T-cell (primary cell): Measurements from ENCODE around the gene CTXN1. TPM values are rescaled to one million over a fixed set of nuclear protein-coding genes. Genes with fewer than 3 reads are reported as not detected.

Source experiments
- ATAC-seq, 4 experiments: fragments of 200-7000 bp in 3 of 4; fragments of 150-1000 bp in 1 of 4; cut with Tn5 transposase; replicated peaks in 1 of 4; 1 replicate in 3 of 4; 2 replicates in 1 of 4; pipeline ENCODE4 v1.10.0; 2021; ENCODE audit warnings: moderate library complexity in 3 of 4, mild to moderate bottlenecking in 2 of 4, moderate number of reproducible peaks in 1 of 4
- CTCF ChIA-PET, 2 donors: fragments of 300-600 bp; sonication (Branson Sonifier 250); formaldehyde crosslinking; loops; one replicate each; lab custom pipeline; 2022; ENCODE audit warnings: antibody characterized with exemption in 2 of 2; lab: Charles Lee
- POLR2A ChIA-PET, 2 donors: fragments of 300-600 bp; sonication (Branson Sonifier 250); formaldehyde crosslinking; loops; one replicate each; lab custom pipeline; 2022; ENCODE audit warnings: antibody characterized with exemption in 2 of 2; lab: Charles Lee
- DNase-seq, 35 experiments: peaks; one replicate each; pipeline versions ENCODE4 v3.0.0 to v3.0.0-alpha.2; 2013 to 2023
- H3K27ac ChIP-seq: one replicate; pipeline ENCODE4 v1.5.1; 2013; ENCODE audit warnings: low read length
- H3K27me3 ChIP-seq, 2 experiments: replicated peaks in 1 of 2; 1 replicate in 1 of 2; 2 replicates in 1 of 2; pipeline versions ENCODE4 v1.6.1 to v1.7.0; 2013; ENCODE audit warnings: low read length in 1 of 2, mixed read lengths in 1 of 2; ENCODE audit not compliant: control insufficient read depth in 2 of 2, insufficient read depth in 2 of 2; ENCODE audit errors: extremely low read depth in 1 of 2
- H3K36me3 ChIP-seq, 2 donors: 1 replicate in 1 of 2; 2 replicates in 1 of 2; pipeline versions ENCODE4 v1.6.1 to v1.7.0; 2013; ENCODE audit warnings: low read length in 1 of 2; ENCODE audit not compliant: control insufficient read depth in 2 of 2, insufficient read depth in 1 of 2; ENCODE audit errors: extremely low read depth in 1 of 2
- H3K4me1 ChIP-seq, 2 experiments: 1 replicate in 1 of 2; 2 replicates in 1 of 2; pipeline versions ENCODE4 v1.6.1 to v1.7.0; 2013; ENCODE audit warnings: low read length in 2 of 2, mixed read lengths in 1 of 2; ENCODE audit not compliant: insufficient read depth in 2 of 2, control insufficient read depth in 1 of 2; ENCODE audit errors: extremely low read depth in 1 of 2
- H3K4me3 ChIP-seq, 2 donors: 1 replicate in 1 of 2; 2 replicates in 1 of 2; pipeline versions ENCODE4 v1.5.1 to v1.7.0; 2013; ENCODE audit warnings: mild to moderate bottlenecking in 2 of 2, low read length in 1 of 2, moderate library complexity in 1 of 2; ENCODE audit not compliant: control insufficient read depth in 1 of 2; ENCODE audit errors: extremely low read depth in 1 of 2
- H3K9me3 ChIP-seq: 2 replicates; pipeline ENCODE4 v1.7.0; 2013
- H3K27ac Mint-ChIP-seq, 2 donors: one replicate each; pipeline ENCODE4 v1.8.0; 2020 to 2021; ENCODE audit warnings: mild to moderate bottlenecking in 2 of 2, mixed read lengths in 2 of 2
- H3K27me3 Mint-ChIP-seq, 2 donors: one replicate each; pipeline ENCODE4 v1.8.0; 2021 to 2022; ENCODE audit warnings: mixed read lengths in 2 of 2
- H3K36me3 Mint-ChIP-seq: one replicate; pipeline ENCODE4 v1.8.0; 2021; ENCODE audit warnings: mixed read lengths
- H3K4me1 Mint-ChIP-seq, 3 donors: one replicate each; pipeline ENCODE4 v1.8.0; 2020 to 2022; ENCODE audit warnings: mixed read lengths in 3 of 3, mild to moderate bottlenecking in 1 of 3
- H3K4me3 Mint-ChIP-seq, 3 donors: one replicate each; pipeline ENCODE4 v1.8.0; 2020 to 2022; ENCODE audit warnings: mild to moderate bottlenecking in 3 of 3, mixed read lengths in 3 of 3, moderate library complexity in 3 of 3
- H3K9me3 Mint-ChIP-seq, 3 donors: one replicate each; pipeline ENCODE4 v1.8.0; 2020 to 2022; ENCODE audit warnings: mixed read lengths in 3 of 3
- WGBS: methylation state at CpG from one replicate; pipeline ENCODE4 v1.1.5; 2013; ENCODE audit warnings: missing lambda C conversion rate; ENCODE audit not compliant: insufficient coverage; 5-methylcytosine and 5-hydroxymethylcytosine counted together
- total RNA-seq, 35 experiments: library from RNA in 6 of 35; stranded (reverse) in 6 of 35; fragments of 120-200 nt in 1 of 35; gene quantifications; one replicate each; pipeline versions ENCODE4 v1.2.1 to v1.2.4 and lab custom pipeline; 2013 to 2026

CTXN1 gene
- total RNA-seq, 5 donors from 2014 or later (not counting 1 experiment from before 2014, with no cell fraction given) = 0.19 to 0.47 (median 0.30) TPM; not detected in 1

GRCh38 chr19:7902796-7903243 is 23.1 kb downstream of the CTXN1 start:
- Histone ChIP-seq H3K36me3 (peaks cover 3 to 12% of the 10 kb centered on the region in 2 donors), H3K4me3 (peak overlapping the region; percentile 55 to 71), H3K4me1 (peaks cover 6 to 45% of the 10 kb centered on the region in 2 experiments), H3K27me3 (peaks cover 0 to 12% of the 10 kb centered on the region in 2 experiments), H3K27ac (peak overlapping the region; percentile 59), H3K9me3 (no peaks in the 10 kb centered on the region)
- DNase-seq = no peak
- H3K27ac Mint-ChIP-seq = peak overlapping the region; percentile 87 to 90
- ChIA-PET POLR2A (interaction anchor here (0.9 to 1.5 kb wide), 2 partner anchors 18 to 265 kb away, joined by 3 to 9 read pairs; partner anchors contain the start of gene SNAPC2 (in 1 of the 2)), CTCF (interaction anchor here (0.5 to 1.3 kb wide), 12 partner anchors 15 to 384 kb away, joined by 3 to 28 read pairs (median 5); partner anchors contain the start of genes PET100 (in 1 of the 2), SNAPC2 (in 1 of the 2), TIMM44 (in 1 of the 2) and TRAPPC5 (in 1 of the 2))
- peaks cover 7% of the 10 kb centered on the region for H3K36me3 Mint-ChIP-seq
- H3K4me3 Mint-ChIP-seq = peak overlapping the region; percentile 83 to 88 (median 87)
- ATAC-seq = no peak
- peaks cover 27 to 32% (median 31%) of the 10 kb centered on the region in 3 donors for H3K4me1 Mint-ChIP-seq
- no peaks in the 10 kb centered on the region for H3K27me3 Mint-ChIP-seq
- no peaks in the 10 kb centered on the region for H3K9me3 Mint-ChIP-seq
- WGBS = 36% methylated on average over 9 of the region's 20 CpGs

- Histone ChIP-seq H3K9me3 (no peaks in the 10 kb centered on the region), H3K4me1 (peaks cover 6 to 33% of the 10 kb centered on the region in 2 experiments), H3K36me3 (peaks cover 3 to 8% of the 10 kb centered on the region in 2 donors), H3K4me3 (no peak overlapping the region), H3K27me3 (peaks cover 0 to 19% of the 10 kb centered on the region in 2 experiments), H3K27ac (no peak overlapping the region)
- Mint-ChIP-seq H3K9me3 (no peaks in the 10 kb centered on the region), H3K4me3 (peak overlapping the region in 1 of 3 donors; percentile 88), H3K4me1 (peaks cover 23 to 31% (median 28%) of the 10 kb centered on the region in 3 donors), H3K27ac (no peak overlapping the region), H3K27me3 (no peaks in the 10 kb centered on the region), H3K36me3 (peaks cover 7% of the 10 kb centered on the region)
- no peak for DNase-seq
- ATAC-seq = no peak
- POLR2A ChIA-PET = no interaction called here
- 100% methylated on average over 1 of the region's 7 CpGs for WGBS
- CTCF ChIA-PET = interaction anchor here in 1 of 2 donors (0.6 kb wide), 1 partner anchor 533 kb away, joined by 3 read pairs; no protein-coding TSS in a partner anchor
Measured at GRCh38 chr19:7901337-7901736, 24.6 kb downstream of the CTXN1 start.

GRCh38 chr19:7900931-7901330 is 25.0 kb downstream of the CTXN1 start:
- Histone ChIP-seq H3K4me1 (peaks cover 6 to 29% of the 10 kb centered on the region in 2 experiments), H3K9me3 (no peaks in the 10 kb centered on the region), H3K4me3 (no peak overlapping the region), H3K36me3 (peaks cover 1 to 4% of the 10 kb centered on the region in 2 donors), H3K27me3 (peaks cover 0 to 23% of the 10 kb centered on the region in 2 experiments), H3K27ac (no peak overlapping the region)
- DNase-seq (no peak), ATAC-seq (no peak)
- WGBS = no CpG with 5 or more reads among the region's 3 CpGs
- no peak overlapping the region for H3K27ac Mint-ChIP-seq
- no peaks in the 10 kb centered on the region for H3K27me3 Mint-ChIP-seq
- no peak overlapping the region for H3K4me3 Mint-ChIP-seq
- ChIA-PET CTCF (interaction anchor here (0.6 to 0.9 kb wide), 2 partner anchors 19 to 533 kb away, joined by 3 to 7 read pairs; partner anchors contain the start of gene SNAPC2 (in 1 of the 2)), POLR2A (no interaction called here)
- peaks cover 7% of the 10 kb centered on the region for H3K36me3 Mint-ChIP-seq
- H3K4me1 Mint-ChIP-seq = peaks cover 19 to 27% (median 24%) of the 10 kb centered on the region in 3 donors
- no peaks in the 10 kb centered on the region for H3K9me3 Mint-ChIP-seq

- Mint-ChIP-seq H3K27ac (no peak overlapping the region), H3K4me1 (peaks cover 16 to 22% (median 21%) of the 10 kb centered on the region in 3 donors), H3K27me3 (no peaks in the 10 kb centered on the region), H3K9me3 (no peaks in the 10 kb centered on the region), H3K36me3 (peaks cover 4% of the 10 kb centered on the region), H3K4me3 (no peak overlapping the region)
- ChIA-PET CTCF (interaction anchor here in 1 of 2 donors (0.9 kb wide), 2 partner anchors 20 to 340 kb away, joined by 3 to 7 read pairs; partner anchors contain the start of gene SNAPC2), POLR2A (interaction anchor here in 1 of 2 donors (0.8 kb wide), 1 partner anchor 31 kb away, joined by 3 read pairs; no protein-coding TSS in a partner anchor)
- no peak for DNase-seq
- Histone ChIP-seq H3K27ac (no peak overlapping the region), H3K4me3 (no peak overlapping the region), H3K4me1 (peaks cover 6 to 24% of the 10 kb centered on the region in 2 experiments), H3K9me3 (no peaks in the 10 kb centered on the region), H3K27me3 (peaks cover 0 to 28% of the 10 kb centered on the region in 2 experiments), H3K36me3 (no peaks in the 10 kb centered on the region)
- 81% methylated on average over 20 of the region's 21 CpGs for WGBS
- no peak for ATAC-seq
Measured at GRCh38 chr19:7900401-7900870, 25.5 kb downstream of the CTXN1 start.

GRCh38 chr19:7899751-7900378 is 26.1 kb downstream of the CTXN1 start:
- Histone ChIP-seq H3K4me1 (peaks cover 2 to 18% of the 10 kb centered on the region in 2 experiments), H3K27ac (no peak overlapping the region), H3K27me3 (peaks cover 0 to 34% of the 10 kb centered on the region in 2 experiments), H3K36me3 (no peaks in the 10 kb centered on the region), H3K9me3 (no peaks in the 10 kb centered on the region), H3K4me3 (no peak overlapping the region)
- 90% methylated on average over 33 of the region's 34 CpGs for WGBS
- ATAC-seq (no peak), DNase-seq (no peak)
- no peak overlapping the region for H3K4me3 Mint-ChIP-seq
- no peaks in the 10 kb centered on the region for H3K9me3 Mint-ChIP-seq
- H3K4me1 Mint-ChIP-seq = peaks cover 12 to 17% (median 16%) of the 10 kb centered on the region in 3 donors
- ChIA-PET CTCF (interaction anchor here in 1 of 2 donors (0.9 kb wide), 2 partner anchors 20 to 340 kb away, joined by 3 to 7 read pairs; partner anchors contain the start of gene SNAPC2), POLR2A (interaction anchor here in 1 of 2 donors (0.8 kb wide), 1 partner anchor 30 kb away, joined by 3 read pairs; no protein-coding TSS in a partner anchor)
- peaks cover 0 to 3% of the 10 kb centered on the region in 2 donors for H3K27me3 Mint-ChIP-seq
- no peak overlapping the region for H3K27ac Mint-ChIP-seq
- peaks cover 1% of the 10 kb centered on the region for H3K36me3 Mint-ChIP-seq

GRCh38 chr19:7898967-7899366 is 27.0 kb downstream of the CTXN1 start:
- Mint-ChIP-seq H3K27ac (no peak overlapping the region), H3K4me3 (no peak overlapping the region), H3K27me3 (peaks cover 4 to 10% of the 10 kb centered on the region in 2 donors), H3K36me3 (no peaks in the 10 kb centered on the region), H3K9me3 (no peaks in the 10 kb centered on the region), H3K4me1 (peaks cover 7 to 11% (median 10%) of the 10 kb centered on the region in 3 donors)
- peaks cover 0 to 10% of the 10 kb centered on the region in 2 experiments for H3K4me1 ChIP-seq
- no peak overlapping the region for H3K27ac ChIP-seq
- ChIA-PET CTCF (no interaction called here), POLR2A (no interaction called here)
- H3K9me3 ChIP-seq = no peaks in the 10 kb centered on the region
- no peaks in the 10 kb centered on the region for H3K36me3 ChIP-seq
- ATAC-seq (no peak), DNase-seq (no peak)
- 93% methylated on average over 15 of the region's 16 CpGs for WGBS
- no peak overlapping the region for H3K4me3 ChIP-seq
- peaks cover 0 to 43% of the 10 kb centered on the region in 2 experiments for H3K27me3 ChIP-seq
